ENCODE results near the gene NRXN3. TPM values are rescaled to one million over a fixed set of nuclear protein-coding genes. Genes with fewer than 3 reads are reported as not detected.

The NRXN3 gene
- polyA plus RNA-seq, 1 of the 3 experiments (the other 2 are of a cell fraction) = 1.6 TPM

DNA sequence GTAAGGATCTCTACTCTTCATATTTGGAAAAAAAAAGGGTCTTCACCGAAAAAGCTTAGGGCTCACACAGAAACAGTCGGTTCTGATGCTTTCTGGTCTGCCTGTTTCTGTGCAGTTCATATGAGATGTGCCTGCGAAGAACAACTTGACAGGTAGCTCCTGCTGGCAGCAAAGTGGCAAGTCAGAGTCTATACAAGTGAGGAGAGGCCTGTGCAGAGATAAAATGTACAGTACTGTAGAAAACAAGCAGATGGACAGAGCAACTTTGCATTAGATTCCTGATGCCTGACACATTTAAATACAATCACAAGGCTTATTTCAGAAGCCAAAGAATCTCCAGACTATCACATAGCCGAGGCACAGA is 1105.1 kb downstream of the NRXN3 start (continued):
- no peak for TF ChIP-seq CTCF (IDR thresholded peaks at IDR 0.05)
- TF ChIP-seq, protein P1, sequence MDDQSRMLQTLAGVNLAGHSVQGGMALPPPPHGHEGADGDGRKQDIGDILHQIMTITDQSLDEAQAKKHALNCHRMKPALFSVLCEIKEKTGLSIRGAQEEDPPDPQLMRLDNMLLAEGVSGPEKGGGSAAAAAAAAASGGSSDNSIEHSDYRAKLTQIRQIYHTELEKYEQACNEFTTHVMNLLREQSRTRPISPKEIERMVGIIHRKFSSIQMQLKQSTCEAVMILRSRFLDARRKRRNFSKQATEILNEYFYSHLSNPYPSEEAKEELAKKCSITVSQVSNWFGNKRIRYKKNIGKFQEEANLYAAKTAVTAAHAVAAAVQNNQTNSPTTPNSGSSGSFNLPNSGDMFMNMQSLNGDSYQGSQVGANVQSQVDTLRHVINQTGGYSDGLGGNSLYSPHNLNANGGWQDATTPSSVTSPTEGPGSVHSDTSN (IDR thresholded peaks at IDR 0.05) = no peak
- TF ChIP-seq MXI1 (IDR thresholded peaks at IDR 0.05; ENCODE audit: low read depth, low read length) = no peak
- TF ChIP-seq, protein P2, sequence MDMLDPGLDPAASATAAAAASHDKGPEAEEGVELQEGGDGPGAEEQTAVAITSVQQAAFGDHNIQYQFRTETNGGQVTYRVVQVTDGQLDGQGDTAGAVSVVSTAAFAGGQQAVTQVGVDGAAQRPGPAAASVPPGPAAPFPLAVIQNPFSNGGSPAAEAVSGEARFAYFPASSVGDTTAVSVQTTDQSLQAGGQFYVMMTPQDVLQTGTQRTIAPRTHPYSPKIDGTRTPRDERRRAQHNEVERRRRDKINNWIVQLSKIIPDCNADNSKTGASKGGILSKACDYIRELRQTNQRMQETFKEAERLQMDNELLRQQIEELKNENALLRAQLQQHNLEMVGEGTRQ (IDR thresholded peaks at IDR 0.05; ENCODE audit: borderline replicate concordance, low read depth, low read length) = no peak
- no peak for TF ChIP-seq RAD21 (IDR thresholded peaks at IDR 0.05; ENCODE audit: low read length)
- TF ChIP-seq RFX5 (IDR thresholded peaks at IDR 0.05; ENCODE audit: low read length) = no peak

DNA sequence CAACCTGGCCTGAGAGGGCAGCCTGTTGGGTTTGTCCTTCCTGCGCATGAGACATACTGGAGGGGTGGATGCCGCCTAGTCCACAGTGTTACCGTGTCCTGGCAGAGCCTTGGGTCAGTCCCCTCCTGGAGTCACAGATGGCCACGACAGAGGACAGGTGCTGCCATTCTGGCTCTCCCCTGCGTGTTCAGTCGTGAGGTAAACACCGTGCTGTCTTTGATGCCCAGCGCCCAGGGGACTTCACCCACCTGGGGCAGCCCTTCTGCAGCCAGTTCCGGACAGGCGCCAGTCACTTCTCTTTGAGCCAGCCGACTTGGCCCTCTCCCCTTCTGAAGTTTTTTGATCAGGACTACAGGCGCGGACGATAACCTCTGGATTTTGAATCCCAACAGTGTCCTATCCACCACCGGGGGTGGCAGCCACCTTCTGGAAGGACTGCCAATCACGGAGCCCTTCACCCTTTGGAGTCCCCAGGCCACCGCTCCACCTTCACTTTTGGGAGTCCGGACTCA is 1108.2 kb downstream of the NRXN3 start:
- no peaks in the 10 kb centered on the region for H3K9me2 ChIP-seq
- H3F3A ChIP-seq (replicated peaks; ENCODE audit: insufficient read depth) = no peaks in the 10 kb centered on the region
- TF ChIP-seq RAD21 (IDR thresholded peaks at IDR 0.05; ENCODE audit: low read length) (no peak), SMC3 (IDR thresholded peaks at IDR 0.05; ENCODE audit: low read depth, low read length) (no peak), JUND (IDR thresholded peaks at IDR 0.05) (no peak), YY1 (IDR thresholded peaks at IDR 0.05; ENCODE audit: low read depth) (no peak), FOSL2 (IDR thresholded peaks at IDR 0.05; ENCODE audit: borderline replicate concordance, low read depth) (no peak), CHD2 (IDR thresholded peaks at IDR 0.05; ENCODE audit: low read length, partially characterized antibody) (no peak), MEF2A (IDR thresholded peaks at IDR 0.05; ENCODE audit: borderline replicate concordance, low read depth) (no peak), SIN3A (IDR thresholded peaks at IDR 0.05; ENCODE audit: borderline replicate concordance, low read depth, low read length) (no peak), ELF1 (IDR thresholded peaks at IDR 0.05) (no peak), USF1 (IDR thresholded peaks at IDR 0.05; ENCODE audit: borderline replicate concordance, low read depth) (no peak), RCOR1 (IDR thresholded peaks at IDR 0.05; ENCODE audit: low read length) (no peak), ZBTB33 (IDR thresholded peaks at IDR 0.05; ENCODE audit: borderline replicate concordance, low read depth) (no peak), NFIC (IDR thresholded peaks at IDR 0.05; ENCODE audit: borderline replicate concordance) (no peak), POLR2AphosphoS5 (IDR thresholded peaks at IDR 0.05; ENCODE audit: low read depth, low read length) (no peak), EZH2phosphoT487 (IDR thresholded peaks at IDR 0.05; ENCODE audit: borderline replicate concordance, low read depth) (no peak)
- TF ChIP-seq, protein P2 (IDR thresholded peaks at IDR 0.05; ENCODE audit: borderline replicate concordance, low read depth, low read length) = no peak
- TF ChIP-seq, protein P1 (IDR thresholded peaks at IDR 0.05) = no peak
- peak overlapping the region; percentile 95 for H3K4me2 ChIP-seq
- CTCF ChIA-PET = no interaction called here
- peaks cover 0 to 11% of the 10 kb centered on the region in 2 experiments; a peak in 1 of 4 replicates for H3K4me1 ChIP-seq (ENCODE audit: control insufficient read depth in 1 of 2, insufficient read depth in 2 of 2, low read depth in 1 of 2, low read length in 1 of 2)
- no peaks in the 10 kb centered on the region for H3K9me3 ChIP-seq
- DNase-seq = peak; percentile 4
- peak overlapping the region; percentile 55; the same call in 1 of the 2 replicates for H3K9ac ChIP-seq
- H3K27me3 ChIP-seq (ENCODE audit: insufficient read depth) = no peaks in the 10 kb centered on the region
- H3K79me2 ChIP-seq (ENCODE audit: insufficient read depth) = no peaks in the 10 kb centered on the region; the same call in 1 of the 2 replicates
- H3K36me3 ChIP-seq (replicated peaks in 1 of 2; ENCODE audit: control insufficient read depth in 1 of 2, insufficient read depth in 2 of 2, low read length in 1 of 2) = no peaks in the 10 kb centered on the region
- 4% methylated on average over 10 of the region's 18 CpGs for WGBS (ENCODE audit: low lambda C conversion rate)
- peak overlapping the region; percentile 63 to 75 for H3K4me3 ChIP-seq (ENCODE audit: low read depth in 2 of 2, low read length in 1 of 2)
- no peaks in the 10 kb centered on the region for H4K20me1 ChIP-seq (ENCODE audit: insufficient read depth)
- peak overlapping the region; percentile 94 for H2AFZ ChIP-seq (ENCODE audit: low read depth)
- POLR2A ChIA-PET = no interaction called here
- H3K27ac ChIP-seq (ENCODE audit: low read depth in 2 of 2, low read length in 1 of 2) = no peak overlapping the region

Measured in SK-N-SH (cell line).